Mucosa of gallbladder (tissue), 1 donor: ENCODE data around the gene MAP4K3. TPM values are rescaled to one million over a fixed set of nuclear protein-coding genes. Genes with fewer than 3 reads are reported as not detected.
"Not testable (repeated sequence)": the region's sequence is repeated elsewhere in the genome, so short reads cannot be mapped to it uniquely, and the experiment has no call there.

ENCODE experiments used
- DNase-seq: peaks from one replicate; pipeline ENCODE4 v3.0.0-alpha.2; 2020; ENCODE audit warnings: low spot score
- total RNA-seq: library from RNA; stranded (reverse); gene quantifications from one replicate; pipeline ENCODE4 v1.2.1, GENCODE V29; 2021
- donor health status: DM: no; HTN: no; CAD: no.

Gene MAP4K3
- total RNA-seq, 1 donor from 2014 or later, result 69.2 TPM

- no peak for DNase-seq
Measured at GRCh38 chr2:39373181-39373802, 63.8 kb downstream of the MAP4K3 start.

- DNase-seq, result no peak
Measured at GRCh38 chr2:39370101-39370500, 67.0 kb downstream of the MAP4K3 start.

- DNase-seq, result no peak
Measured at GRCh38 chr2:39368846-39369245, 68.2 kb downstream of the MAP4K3 start.

GRCh38 chr2:39368376-39368775 lies 68.7 kb downstream of the MAP4K3 start:
- no peak for DNase-seq

GRCh38 chr2:39362595-39362994 lies 74.5 kb downstream of the MAP4K3 start:
- no peak for DNase-seq

GRCh38 chr2:39361511-39361910 lies 75.6 kb downstream of the MAP4K3 start:
- DNase-seq, result no peak

GRCh38 chr2:39360342-39360741 lies 76.7 kb downstream of the MAP4K3 start:
- not testable (repeated sequence) for DNase-seq

- DNase-seq, result no peak
Measured at GRCh38 chr2:39359453-39360038, 77.5 kb downstream of the MAP4K3 start.

- no peak for DNase-seq
Measured at GRCh38 chr2:39356922-39357639, 80.0 kb downstream of the MAP4K3 start.

- no peak for DNase-seq
Measured at GRCh38 chr2:39350658-39351057, 86.4 kb downstream of the MAP4K3 start.

- no peak for DNase-seq
Measured at GRCh38 chr2:39338502-39338901, 98.6 kb downstream of the MAP4K3 start.

GRCh38 chr2:39335930-39336329 lies 101.2 kb downstream of the MAP4K3 start:
- DNase-seq, result no peak

GRCh38 chr2:39334978-39335377 lies 102.1 kb downstream of the MAP4K3 start:
- DNase-seq, result no peak

- no peak for DNase-seq
Measured at GRCh38 chr2:39334529-39334928, 102.6 kb downstream of the MAP4K3 start.

- DNase-seq, result no peak
Measured at GRCh38 chr2:39326644-39327043, 110.4 kb downstream of the MAP4K3 start.

- DNase-seq, result no peak
Measured at GRCh38 chr2:39325966-39326365, 111.1 kb downstream of the MAP4K3 start.

GRCh38 chr2:39321056-39322035 lies 115.7 kb downstream of the MAP4K3 start:
- DNase-seq, result not testable (repeated sequence)

- no peak for DNase-seq
Measured at GRCh38 chr2:39320162-39320561, 116.9 kb downstream of the MAP4K3 start.

- DNase-seq, result no peak
Measured at GRCh38 chr2:39313575-39313974, 123.5 kb downstream of the MAP4K3 start.

- no peak for DNase-seq
Measured at GRCh38 chr2:39311469-39311868, 125.6 kb downstream of the MAP4K3 start.

- no peak for DNase-seq
Measured at GRCh38 chr2:39308778-39309177, 128.3 kb downstream of the MAP4K3 start.

GRCh38 chr2:39306626-39307025 lies 130.5 kb downstream of the MAP4K3 start:
- no peak for DNase-seq
